ENCODE measurements around the gene TM7SF2. TPM values are rescaled to one million over a fixed set of nuclear protein-coding genes. Genes with fewer than 3 reads are reported as not detected.

The TM7SF2 gene
- total RNA-seq, 4 donors from 2014 or later = 13.6 to 93.0 (median 41.5) TPM

DNA sequence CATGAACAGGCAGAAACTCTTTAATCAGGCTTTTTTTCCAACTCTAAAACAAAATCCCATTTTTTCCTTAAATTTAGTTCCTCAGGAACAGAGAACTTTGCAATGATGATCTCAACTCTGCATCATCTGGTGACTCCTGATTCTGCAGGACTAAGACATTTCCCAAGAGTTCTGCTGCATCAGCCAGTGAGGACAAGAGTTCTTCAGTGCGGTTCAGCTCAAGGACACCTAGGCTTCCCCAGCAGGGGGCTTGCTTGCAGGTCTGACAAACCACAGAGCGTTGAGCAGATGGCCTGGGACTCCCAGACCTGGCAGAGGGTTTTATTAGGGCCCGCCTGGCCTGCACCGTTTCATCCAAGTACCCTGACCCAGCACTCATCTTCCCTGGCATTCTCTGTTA lies 34.2 kb upstream of the TM7SF2 start:
- H3K36me3 ChIP-seq = no peaks in the 10 kb centered on the region
- WGBS, 2 donors = 72 to 82% methylated on average over 4 of the region's 4 CpGs
- no peak for DNase-seq (ENCODE audit: low spot score in 2 of 2)
- H3K9me3 ChIP-seq = no peaks in the 10 kb centered on the region
- H3K4me3 ChIP-seq = no peak overlapping the region
- TF ChIP-seq, protein P1, sequence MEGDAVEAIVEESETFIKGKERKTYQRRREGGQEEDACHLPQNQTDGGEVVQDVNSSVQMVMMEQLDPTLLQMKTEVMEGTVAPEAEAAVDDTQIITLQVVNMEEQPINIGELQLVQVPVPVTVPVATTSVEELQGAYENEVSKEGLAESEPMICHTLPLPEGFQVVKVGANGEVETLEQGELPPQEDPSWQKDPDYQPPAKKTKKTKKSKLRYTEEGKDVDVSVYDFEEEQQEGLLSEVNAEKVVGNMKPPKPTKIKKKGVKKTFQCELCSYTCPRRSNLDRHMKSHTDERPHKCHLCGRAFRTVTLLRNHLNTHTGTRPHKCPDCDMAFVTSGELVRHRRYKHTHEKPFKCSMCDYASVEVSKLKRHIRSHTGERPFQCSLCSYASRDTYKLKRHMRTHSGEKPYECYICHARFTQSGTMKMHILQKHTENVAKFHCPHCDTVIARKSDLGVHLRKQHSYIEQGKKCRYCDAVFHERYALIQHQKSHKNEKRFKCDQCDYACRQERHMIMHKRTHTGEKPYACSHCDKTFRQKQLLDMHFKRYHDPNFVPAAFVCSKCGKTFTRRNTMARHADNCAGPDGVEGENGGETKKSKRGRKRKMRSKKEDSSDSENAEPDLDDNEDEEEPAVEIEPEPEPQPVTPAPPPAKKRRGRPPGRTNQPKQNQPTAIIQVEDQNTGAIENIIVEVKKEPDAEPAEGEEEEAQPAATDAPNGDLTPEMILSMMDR (IDR thresholded peaks at IDR 0.05) = no peak
- TF ChIP-seq EP300 (IDR thresholded peaks at IDR 0.05) (no peak), POLR2A (IDR thresholded peaks at IDR 0.05) (no peak)
- no peaks in the 10 kb centered on the region for H3K27me3 ChIP-seq
- no peak overlapping the region for H3K27ac ChIP-seq
- no peaks in the 10 kb centered on the region for H3K4me1 ChIP-seq

DNA sequence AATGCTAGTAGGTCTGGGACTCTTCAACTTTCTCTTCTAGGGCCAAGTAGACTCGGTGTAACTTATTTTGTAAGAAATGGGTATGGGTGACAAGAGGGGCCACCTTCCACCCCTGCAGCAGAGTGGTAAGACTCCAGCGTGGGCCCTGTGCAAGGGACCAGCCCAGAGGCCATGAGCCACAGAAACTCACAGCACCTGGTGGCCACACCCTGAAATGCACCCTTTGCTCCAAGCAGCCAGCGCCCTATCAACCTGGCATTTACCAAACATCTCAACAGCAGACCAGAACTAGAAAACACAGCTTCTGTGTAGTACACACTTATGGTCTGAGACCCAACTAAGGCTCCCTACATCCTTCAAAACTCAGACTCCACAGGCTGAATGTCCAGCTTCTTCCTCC lies 33.5 kb upstream of the TM7SF2 start:
- no peak for DNase-seq (ENCODE audit: low spot score in 2 of 2)
- no peaks in the 10 kb centered on the region for H3K36me3 ChIP-seq
- peak overlapping the region in 1 of 4 donors; percentile 10 for H3K27ac ChIP-seq
- H3K4me3 ChIP-seq = no peak overlapping the region
- no peaks in the 10 kb centered on the region for H3K9me3 ChIP-seq
- peaks cover 0 to 2% (median 1%) of the 10 kb centered on the region in 4 donors for H3K4me1 ChIP-seq
- H3K27me3 ChIP-seq = no peaks in the 10 kb centered on the region
- WGBS, 2 donors = 58 to 72% methylated on average over 2 to 3 of the region's 3 CpGs
- no peak for TF ChIP-seq POLR2A (IDR thresholded peaks at IDR 0.05)
- TF ChIP-seq, protein P1 (IDR thresholded peaks at IDR 0.05) = peak in 3 of 5 experiments; percentile 17 to 53 (median 31)

GRCh38 chr11:65078786-65079342 lies 32.8 kb upstream of the TM7SF2 start:
- TF ChIP-seq POLR2A (IDR thresholded peaks at IDR 0.05) (no peak), EP300 (IDR thresholded peaks at IDR 0.05) (no peak)
- TF ChIP-seq, protein P1 (IDR thresholded peaks at IDR 0.05) = no peak
- WGBS, 2 donors = 84 to 92% methylated on average over 9 of the region's 9 CpGs
- Histone ChIP-seq H3K4me1 (peaks cover 0 to 9% (median 7%) of the 10 kb centered on the region in 4 donors), H3K27ac (peak overlapping the region in 1 of 4 donors; percentile 10), H3K9me3 (no peaks in the 10 kb centered on the region), H3K4me3 (no peak overlapping the region), H3K36me3 (no peaks in the 10 kb centered on the region), H3K27me3 (no peaks in the 10 kb centered on the region)
- DNase-seq (ENCODE audit: low spot score in 2 of 2) = no peak

GRCh38 chr11:65083134-65083833 lies 28.4 kb upstream of the TM7SF2 start:
- Histone ChIP-seq H3K27ac (peak overlapping the region in 3 of 4 donors; percentile 96 to 98 (median 98)), H3K9me3 (no peaks in the 10 kb centered on the region), H3K27me3 (no peaks in the 10 kb centered on the region), H3K36me3 (peaks cover 0 to 33% (median 5%) of the 10 kb centered on the region in 3 donors), H3K4me3 (peak overlapping the region; percentile 65 to 89 (median 86)), H3K4me1 (peaks cover 0 to 26% (median 19%) of the 10 kb centered on the region in 4 donors)
- no peak for DNase-seq (ENCODE audit: low spot score in 2 of 2)
- 5 to 7% methylated on average over 13 of the region's 13 CpGs for WGBS, 2 donors
- TF ChIP-seq POLR2A (IDR thresholded peaks at IDR 0.05) (no peak), EP300 (IDR thresholded peaks at IDR 0.05) (no peak)
- TF ChIP-seq, protein P1 (IDR thresholded peaks at IDR 0.05) = no peak
